HG02610 (cell line): Measurements from ENCODE around the gene TPO.

ENCODE experiments used
- ATAC-seq: cut with Tn5 transposase; IDR thresholded peaks from one replicate; pipeline ENCODE4 v1.9.1; 2021; ENCODE audit warnings: mild to moderate bottlenecking, moderate library complexity; ENCODE audit not compliant: unreplicated experiment

Gene TPO

DNA sequence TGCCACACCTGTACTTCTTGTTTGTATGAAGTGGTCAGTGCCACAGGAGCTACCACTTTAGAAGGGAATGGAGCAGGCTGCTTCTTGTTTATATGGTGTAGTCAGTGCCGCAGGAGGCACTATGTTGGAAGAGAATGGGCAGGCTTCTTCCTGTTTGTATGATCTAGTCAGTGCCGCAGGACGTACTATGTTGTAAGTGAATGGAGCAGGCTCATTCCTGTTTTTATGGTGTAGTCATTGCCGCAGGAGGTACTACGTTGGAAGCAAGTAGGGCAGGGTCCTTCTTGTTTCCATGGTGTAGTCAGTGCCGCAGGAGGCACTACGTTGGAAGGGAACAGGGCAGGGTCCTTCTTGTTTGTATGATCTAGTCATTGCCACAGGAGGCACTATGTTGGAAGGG, 27.3 kb downstream of the TPO start:
- ATAC-seq = no peak

DNA sequence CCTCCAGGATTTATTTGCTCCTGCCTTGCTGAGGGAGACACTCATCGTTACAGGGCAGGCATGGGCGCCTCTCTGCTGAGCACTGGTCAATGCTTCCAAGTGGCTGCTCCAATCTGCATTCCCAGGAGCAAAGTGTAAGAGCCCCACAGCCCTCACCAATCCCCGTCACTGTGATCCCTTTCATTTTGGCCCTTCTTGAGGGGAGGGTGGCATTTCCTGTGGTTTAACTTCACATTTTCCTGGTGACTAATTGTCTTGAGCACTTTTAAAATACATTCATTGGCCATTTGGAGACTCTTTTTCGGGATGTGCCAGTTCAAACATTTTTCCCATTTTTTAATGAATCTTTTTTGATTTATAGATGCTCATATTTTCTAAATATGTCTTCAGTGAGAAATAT, 33.0 kb downstream of the TPO start:
- no peak for ATAC-seq

DNA sequence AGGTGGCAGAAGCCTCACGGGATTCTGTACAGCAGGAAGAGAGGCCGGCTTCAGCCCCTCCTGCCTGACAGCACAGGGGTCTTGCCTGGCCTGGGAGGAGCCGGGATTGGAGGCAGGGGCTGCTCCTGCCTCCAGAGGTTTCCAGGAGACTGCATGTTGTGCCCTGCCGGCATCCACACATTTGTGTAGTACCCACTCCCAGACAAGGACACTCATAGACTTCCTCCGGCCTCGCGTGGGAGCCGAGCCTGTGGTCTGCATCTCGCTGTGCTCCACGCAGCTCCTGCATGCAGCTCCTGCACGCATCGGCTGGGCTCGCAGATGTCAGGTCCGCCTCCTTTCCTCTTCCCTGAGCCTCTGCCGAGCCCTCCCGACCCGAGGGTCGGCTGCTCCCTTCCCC, 34.7 kb downstream of the TPO start:
- ATAC-seq = no peak

DNA sequence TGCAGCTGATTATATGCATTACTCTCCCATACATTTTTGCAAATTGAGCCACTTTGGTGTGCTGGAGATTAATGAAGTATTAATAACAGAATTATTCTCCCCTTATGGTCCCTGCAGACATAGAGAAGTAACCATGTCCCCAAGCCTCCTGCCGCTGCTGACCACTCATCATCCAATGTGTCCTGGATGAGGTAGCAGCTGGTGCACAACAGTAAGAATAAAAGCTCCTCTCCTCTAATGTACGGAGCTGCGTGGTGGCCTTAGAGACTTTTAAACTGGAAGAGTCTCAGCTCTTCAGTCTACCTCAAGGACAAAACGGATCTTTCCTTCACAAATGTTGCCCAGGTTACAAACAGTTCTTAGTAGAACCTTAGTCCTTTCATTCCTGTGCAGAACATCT, 37.7 kb downstream of the TPO start:
- ATAC-seq = no peak

DNA sequence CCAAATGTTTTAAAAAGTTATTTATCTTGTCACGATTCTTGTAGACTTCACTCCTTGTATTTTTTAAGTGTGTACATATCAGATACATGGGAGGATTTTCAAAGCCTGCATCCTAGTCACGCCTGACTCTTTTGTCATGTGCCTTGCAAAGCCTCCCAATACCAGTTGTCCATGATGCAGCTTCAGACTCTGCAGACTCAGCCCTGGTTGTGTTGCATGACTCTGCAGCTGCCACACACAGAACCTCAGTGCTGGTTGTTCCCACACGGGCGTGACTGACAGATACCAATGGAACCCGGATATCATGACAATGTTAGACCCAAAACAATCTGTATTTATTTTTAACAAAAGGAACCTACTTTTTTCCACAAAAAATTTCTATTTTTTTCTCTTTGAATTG, 38.2 kb downstream of the TPO start:
- ATAC-seq = no peak

DNA sequence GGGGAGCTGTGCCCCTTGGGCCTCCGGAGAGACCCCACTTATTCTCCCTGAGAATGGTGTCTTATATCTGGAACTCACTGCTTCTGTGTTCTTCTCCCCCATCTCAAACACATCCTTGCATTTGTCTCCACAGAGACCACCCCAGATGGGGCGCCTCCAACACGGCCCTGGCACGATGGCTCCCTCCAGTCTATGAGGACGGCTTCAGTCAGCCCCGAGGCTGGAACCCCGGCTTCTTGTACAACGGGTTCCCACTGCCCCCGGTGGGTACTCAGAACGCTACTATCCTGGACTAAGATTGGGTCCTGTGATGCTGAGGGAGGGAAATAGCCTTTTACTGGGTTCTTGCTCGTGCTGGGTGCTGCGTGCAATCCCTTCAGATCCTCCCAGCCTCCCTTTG, 40.3 kb downstream of the TPO start:
- ATAC-seq = no peak

DNA sequence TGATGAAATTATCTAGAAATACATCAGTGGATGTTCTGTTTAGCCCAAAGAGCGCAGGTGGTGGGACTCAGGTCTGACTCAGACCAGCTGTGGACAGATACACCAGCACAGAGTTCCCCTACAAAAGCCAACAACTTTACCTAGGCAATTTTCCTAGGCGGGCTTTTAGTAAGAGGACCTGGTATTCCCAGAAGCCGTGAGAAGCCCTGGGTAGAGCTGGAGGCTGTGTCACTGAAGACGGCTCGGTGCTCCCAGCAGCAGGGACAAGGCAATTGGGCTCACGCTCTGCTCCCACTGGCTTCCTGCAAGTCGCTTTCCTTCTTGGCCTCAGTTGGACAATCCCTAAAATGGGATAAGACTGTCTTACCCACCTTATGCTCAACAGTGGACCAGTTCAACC, 41.1 kb downstream of the TPO start:
- ATAC-seq = no peak

DNA sequence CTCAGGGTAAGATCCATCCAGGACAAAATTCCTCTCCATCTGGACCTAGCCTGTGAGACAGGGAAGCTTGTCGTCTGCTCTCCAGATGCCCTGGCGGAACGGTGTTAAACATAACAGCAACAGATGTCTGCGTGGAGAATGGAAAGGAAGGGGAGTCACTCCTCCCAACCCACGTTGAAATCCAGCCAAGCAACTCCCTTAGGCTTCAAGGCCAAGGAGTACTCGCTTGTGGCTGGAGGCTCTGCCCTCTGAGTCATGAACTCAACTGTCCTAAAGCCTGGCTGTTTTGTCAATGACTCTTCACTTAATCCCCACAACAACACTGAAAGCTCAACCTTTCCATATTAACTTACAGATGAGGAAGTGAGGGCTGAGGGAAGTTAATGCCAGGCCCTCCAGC, 42.2 kb downstream of the TPO start:
- no peak for ATAC-seq

DNA sequence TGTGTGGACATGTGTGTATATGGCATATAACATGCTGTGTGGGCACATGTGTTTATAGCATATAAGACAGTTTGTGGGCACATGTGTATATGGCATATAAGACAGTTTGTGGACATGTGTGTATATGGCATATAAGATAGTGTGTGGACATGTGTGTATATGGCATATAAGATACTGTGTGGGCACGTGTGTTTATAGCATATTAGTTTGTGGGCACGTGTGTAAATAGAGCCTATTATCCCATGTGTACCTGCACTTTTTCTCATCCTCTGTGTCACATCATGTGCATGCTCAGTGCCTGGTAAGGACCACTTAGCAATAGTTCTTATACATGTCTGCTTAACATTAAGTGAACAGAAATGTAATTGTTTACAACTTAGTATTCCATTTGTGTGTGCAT, 45.2 kb downstream of the TPO start:
- ATAC-seq = no peak

DNA sequence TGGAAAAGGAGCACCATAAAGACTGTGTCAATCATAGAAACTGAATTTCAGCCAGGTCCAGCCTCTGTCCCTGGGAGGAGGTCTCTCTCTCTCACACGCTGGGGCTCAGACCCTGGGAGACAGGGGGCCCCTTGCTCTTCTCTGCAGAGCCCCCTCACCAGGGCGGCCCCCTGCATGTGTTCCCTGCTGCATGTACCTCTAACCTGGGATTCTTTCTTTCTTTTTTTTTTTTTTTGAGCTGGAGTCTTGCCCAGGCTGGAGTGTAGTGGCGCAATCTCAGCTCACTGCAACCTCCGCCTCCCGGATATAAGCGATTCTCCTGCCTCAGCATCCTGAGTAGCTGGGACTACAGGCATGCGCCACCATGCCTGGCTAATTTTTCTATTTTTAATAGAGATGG, 46.5 kb downstream of the TPO start:
- ATAC-seq = no peak

DNA sequence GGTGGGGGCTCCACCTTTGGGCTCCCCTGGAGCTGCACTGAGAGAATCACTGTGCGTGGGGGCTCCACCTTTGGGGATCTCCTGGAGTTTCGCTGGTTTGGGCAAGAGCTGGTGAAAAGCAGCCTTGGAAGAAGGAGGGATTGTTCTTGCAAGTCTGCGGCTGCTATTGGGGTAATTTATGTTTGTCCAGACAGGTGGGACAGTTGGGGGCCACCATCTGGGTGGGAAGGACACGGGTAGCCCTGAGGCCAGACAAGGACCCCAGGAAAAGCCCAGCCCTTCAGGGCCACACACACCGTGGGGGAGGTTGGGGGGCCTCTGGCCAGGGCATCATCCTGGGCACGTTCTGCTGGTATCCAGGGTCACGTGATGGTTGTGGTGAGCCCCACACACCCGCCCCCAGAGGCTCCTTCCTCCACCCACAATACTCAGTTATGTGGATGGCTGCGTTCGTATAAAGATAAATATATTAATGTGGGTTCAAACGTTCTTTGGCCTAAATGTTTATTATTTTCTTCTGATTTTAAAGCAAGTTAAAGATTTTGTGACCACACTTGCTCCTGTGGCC, 47.7 kb downstream of the TPO start:
- ATAC-seq = no peak

DNA sequence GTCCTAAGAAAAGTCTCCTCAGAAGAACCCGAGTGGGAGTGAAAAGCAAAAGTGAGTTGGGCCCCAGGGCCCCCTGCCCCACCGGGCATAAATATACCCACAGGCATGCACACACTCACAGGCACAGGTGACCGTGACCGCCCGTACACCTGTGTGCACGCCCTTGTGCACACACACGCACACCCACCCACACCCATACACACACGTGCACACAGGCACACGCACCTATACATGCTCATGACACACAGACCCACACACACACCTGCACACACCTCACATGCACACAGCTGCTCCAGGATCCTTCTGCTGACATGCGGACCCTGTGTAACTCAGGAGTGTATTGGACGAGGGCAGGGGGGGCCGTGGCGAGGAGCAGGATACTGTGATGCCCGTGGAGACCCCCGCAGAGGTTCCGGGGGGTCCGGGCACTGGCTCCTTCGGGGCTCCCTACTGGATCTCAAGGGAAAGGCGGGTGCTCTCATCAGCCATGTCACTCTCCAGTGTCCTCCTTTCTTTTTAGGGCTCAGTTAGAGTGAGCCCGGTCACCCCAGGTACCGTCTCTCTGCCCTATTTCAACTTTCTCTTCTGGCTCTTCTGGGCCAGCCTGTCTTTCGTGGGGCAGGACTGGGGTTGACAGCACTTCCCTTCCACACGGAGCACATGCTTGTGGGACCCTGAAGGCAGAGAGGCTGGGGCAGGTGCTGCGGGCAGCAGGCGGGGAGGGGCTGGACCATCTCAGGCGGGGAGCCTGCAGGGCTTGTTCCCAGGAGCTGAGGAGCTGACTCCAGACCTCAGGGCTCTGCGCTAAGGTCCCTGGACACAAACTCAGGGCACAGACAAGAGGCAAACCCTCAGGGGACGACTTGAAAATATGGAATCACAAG, 48.5 kb downstream of the TPO start:
- ATAC-seq = no peak

DNA sequence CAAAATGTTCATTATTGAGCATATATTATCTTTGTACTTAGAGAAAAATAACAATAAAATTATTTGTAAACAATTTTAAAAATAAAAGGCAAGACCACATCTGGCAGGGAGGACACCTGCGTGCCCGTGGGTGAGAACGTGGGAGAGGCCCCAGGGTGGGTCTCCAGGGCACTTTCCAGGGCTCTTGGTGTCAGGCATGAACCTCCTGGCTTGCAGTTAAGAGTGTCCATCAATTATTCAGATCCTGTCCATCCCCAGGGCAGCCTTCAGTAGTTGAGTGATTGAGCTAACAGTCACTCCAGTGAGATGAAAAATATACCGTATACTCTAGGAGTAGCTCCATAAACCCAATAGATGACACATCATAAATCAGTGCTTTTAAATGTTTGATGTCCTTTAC, 49.7 kb downstream of the TPO start:
- no peak for ATAC-seq

DNA sequence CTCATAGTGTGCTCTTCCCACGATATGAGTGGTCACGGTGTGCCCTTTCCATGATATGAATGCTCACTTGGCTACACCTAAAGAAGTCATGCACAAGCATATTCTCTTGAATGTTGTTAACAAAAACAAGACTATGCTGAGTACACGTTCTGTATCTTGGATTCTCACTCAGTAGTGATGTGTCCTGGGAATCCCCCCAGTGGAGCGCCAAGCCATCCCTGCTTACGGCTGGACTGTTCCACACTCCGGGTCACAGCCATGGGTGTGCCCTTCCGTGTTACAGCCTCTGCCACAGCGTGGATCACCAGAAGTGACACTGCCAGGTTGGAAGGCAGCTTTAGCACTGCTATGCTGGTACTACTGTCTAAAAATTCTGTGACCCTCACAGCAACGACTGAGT, 59.1 kb downstream of the TPO start:
- no peak for ATAC-seq

DNA sequence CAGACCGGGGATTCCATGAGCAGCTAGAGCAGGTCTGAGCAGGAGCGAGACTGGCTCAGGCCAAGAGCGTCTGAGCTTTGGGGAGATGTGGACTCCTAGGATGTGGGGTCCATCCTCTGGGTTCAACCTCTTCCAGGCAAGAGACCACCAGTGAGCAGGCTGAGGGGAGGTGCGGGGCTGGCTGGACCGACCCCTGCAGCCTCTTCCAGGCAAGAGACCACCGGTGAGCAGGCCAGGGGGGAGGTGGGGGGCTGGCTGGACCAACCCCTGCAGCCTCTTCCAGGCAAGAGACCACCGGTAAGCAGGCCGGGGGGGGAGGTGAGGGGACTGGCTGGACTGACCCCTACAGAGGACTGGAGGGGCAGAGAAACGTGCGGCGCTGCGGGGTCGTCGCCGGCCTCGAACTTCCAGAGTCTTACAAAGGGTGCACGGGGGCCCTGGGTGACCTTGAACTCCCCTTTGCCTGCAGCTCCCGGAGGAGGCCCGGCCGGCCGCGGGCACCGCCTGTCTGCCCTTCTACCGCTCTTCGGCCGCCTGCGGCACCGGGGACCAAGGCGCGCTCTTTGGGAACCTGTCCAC, 63.4 kb downstream of the TPO start:
- no peak for ATAC-seq

DNA sequence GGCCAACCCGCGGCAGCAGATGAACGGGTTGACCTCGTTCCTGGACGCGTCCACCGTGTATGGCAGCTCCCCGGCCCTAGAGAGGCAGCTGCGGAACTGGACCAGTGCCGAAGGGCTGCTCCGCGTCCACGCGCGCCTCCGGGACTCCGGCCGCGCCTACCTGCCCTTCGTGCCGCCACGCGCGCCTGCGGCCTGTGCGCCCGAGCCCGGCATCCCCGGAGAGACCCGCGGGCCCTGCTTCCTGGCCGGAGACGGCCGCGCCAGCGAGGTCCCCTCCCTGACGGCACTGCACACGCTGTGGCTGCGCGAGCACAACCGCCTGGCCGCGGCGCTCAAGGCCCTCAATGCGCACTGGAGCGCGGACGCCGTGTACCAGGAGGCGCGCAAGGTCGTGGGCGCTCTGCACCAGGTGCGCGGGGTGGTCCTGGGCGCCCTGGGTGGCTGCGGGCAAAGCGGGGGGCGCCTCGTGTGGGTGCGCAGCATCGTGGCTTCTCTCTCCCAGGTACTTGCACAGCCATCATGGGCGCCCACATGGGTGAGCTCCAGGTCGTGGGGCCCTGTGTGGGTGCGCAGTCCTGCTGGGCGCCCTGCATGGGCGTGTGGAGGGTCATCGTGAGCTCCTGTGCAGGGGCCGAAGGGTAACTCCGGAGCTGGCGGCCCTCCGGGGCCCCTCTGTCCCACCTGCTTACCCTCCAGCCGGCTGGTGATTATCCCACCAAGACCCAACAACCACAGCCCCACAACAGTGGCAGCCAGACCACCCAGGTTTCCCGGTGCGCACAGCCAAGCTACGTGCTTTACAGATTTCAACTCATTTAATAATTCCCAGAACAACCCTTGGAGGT, 64.2 kb downstream of the TPO start:
- ATAC-seq = no peak

DNA sequence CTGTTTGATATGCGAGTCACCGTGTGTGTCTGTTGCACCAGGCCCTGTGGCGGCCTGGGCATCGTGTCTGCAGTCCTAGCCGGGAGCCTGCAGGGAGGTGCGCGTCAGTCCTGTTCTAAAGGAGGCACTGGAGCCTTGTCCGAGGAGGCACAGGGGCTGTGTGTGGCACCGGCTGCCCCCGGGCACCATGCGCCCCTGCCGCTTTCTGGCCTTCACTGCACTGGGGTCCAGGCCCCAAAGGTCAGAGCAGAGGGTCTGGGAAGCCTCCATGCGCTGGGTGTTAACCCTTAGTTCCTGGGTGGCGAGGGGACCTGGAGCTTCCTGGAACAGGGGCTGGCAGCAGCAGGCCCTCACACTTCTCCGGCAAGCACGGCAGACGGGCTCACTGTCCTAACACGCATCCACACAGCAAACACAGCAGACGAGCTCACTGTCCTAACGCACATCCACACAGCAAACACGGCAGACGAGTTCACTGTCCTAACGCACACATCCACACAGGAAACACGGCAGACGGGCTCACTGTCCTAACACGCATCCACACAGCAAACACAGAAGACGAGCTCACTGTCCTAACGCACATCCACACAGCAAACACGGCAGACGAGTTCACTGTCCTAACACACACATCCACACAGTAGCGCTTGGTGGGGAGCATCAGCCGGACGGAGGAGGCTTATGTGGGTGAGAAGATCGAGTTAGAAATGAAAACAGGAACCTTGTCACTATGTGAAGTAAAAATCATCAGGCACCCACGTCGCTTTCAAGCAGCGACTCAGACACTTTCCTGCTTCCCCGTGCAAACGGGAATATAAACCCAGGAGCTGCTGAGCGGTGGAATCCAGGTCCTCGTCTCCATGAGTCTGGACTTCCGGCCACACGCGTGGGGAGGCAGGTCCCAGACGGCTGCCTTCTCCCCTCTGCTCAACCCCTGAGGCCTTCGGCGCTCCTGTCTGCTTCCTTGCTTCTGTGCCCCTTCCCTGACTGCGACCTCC, 65.3 kb downstream of the TPO start:
- ATAC-seq = no peak

DNA sequence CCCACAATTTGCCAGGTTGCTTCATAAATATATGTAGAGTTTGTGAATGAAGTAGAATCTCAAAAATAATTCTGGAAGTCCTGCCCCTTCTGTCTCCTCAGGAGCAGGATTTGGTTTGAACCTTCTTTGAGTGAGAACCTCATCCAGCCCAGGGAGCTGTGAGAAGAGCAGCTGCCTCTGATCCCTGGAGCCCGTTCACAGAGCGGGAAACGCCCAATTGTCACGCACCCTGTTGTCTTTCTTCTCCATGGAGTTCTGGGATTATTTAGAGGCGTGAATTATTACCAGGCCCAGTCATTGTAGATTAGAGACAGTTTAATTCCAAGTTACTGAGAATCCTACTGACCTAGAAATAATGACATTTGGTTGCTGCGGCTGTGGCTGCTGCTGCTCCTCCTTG, 66.1 kb downstream of the TPO start:
- no peak for ATAC-seq

DNA sequence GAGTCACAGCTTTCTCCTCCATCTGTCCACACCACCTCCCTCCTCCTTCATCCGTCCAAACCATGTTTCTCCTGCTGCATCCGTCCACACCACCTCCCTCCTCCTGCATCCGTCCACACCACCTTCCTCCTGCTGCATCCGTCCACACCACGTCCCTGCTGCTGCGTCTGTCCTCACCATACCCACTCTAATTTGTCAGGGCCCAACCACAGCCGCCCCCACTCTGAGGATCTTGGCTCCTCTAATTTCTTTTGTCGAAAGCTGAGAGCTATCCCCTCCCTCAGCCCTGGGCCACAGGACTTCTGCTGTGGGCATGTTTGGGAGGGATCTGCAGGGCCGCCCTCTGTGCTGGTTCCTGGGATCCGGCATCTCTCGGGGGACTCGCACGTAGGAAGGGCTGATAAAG, 67.4 kb downstream of the TPO start:
- no peak for ATAC-seq
